HEK293 (cell line): ENCODE results near the gene NEK3.

Experiments
- GLIS2 ChIP-seq: fragments of 450-650 bp; formaldehyde crosslinking; IDR thresholded peaks from 2 replicates; pipeline ENCODE4 v1.5.1; 2016; ENCODE audit warnings: missing biosample characterization, missing genetic modification characterization
- HOXC10 ChIP-seq: sonication (generic); formaldehyde crosslinking; IDR thresholded peaks from 2 replicates; pipeline ENCODE4 v1.8.1; 2023; ENCODE audit warnings: mild to moderate bottlenecking, missing genetic modification reagents
- KLF1 ChIP-seq: fragments of 450-650 bp; formaldehyde crosslinking; IDR thresholded peaks from 2 replicates; pipeline ENCODE4 v1.5.1; 2016; ENCODE audit warnings: missing biosample characterization, missing genetic modification characterization
- KLF16 ChIP-seq: fragments of 450-650 bp; formaldehyde crosslinking; IDR thresholded peaks from 2 replicates; pipeline ENCODE4 v1.5.1; 2017; ENCODE audit warnings: missing biosample characterization, missing genetic modification characterization
- OVOL3 ChIP-seq: fragments of 450-650 bp; formaldehyde crosslinking; IDR thresholded peaks from 2 replicates; pipeline ENCODE4 v1.5.1; 2016; ENCODE audit warnings: missing biosample characterization, missing genetic modification characterization
- PBX3 ChIP-seq: sonication (generic); formaldehyde crosslinking; IDR thresholded peaks from 2 replicates; pipeline ENCODE4 v1.8.1; 2022; ENCODE audit warnings: mild to moderate bottlenecking, moderate library complexity, missing genetic modification reagents
- SP2 ChIP-seq: fragments of 450-650 bp; formaldehyde crosslinking; IDR thresholded peaks from 2 replicates; pipeline ENCODE4 v1.5.1; 2016; ENCODE audit warnings: missing biosample characterization, missing genetic modification characterization
- YY1 ChIP-seq: fragments of 450-650 bp; formaldehyde crosslinking; IDR thresholded peaks from 2 replicates; pipeline ENCODE4 v1.5.1; 2018; ENCODE audit warnings: missing biosample characterization, missing genetic modification characterization
- ZBTB1 ChIP-seq: fragments of 450-650 bp; formaldehyde crosslinking; IDR thresholded peaks from 2 replicates; pipeline ENCODE4 v1.5.1; 2016; ENCODE audit warnings: missing biosample characterization, missing genetic modification characterization
- ZBTB20 ChIP-seq: fragments of 450-650 bp; formaldehyde crosslinking; IDR thresholded peaks from 2 replicates; pipeline ENCODE4 v1.5.1; 2016; ENCODE audit warnings: missing biosample characterization, missing genetic modification characterization
- ZEB2 ChIP-seq: fragments of 450-650 bp; formaldehyde crosslinking; IDR thresholded peaks from 2 replicates; pipeline ENCODE4 v1.5.1; 2016; ENCODE audit warnings: missing biosample characterization, missing genetic modification characterization
- ZFHX2 ChIP-seq: fragments of 450-650 bp; formaldehyde crosslinking; conservative IDR thresholded peaks from 2 replicates; pipeline ENCODE4 v1.5.1; 2016; ENCODE audit warnings: missing biosample characterization, missing genetic modification characterization
- ZFP37 ChIP-seq: fragments of 450-650 bp; formaldehyde crosslinking; IDR thresholded peaks from 2 replicates; pipeline ENCODE4 v1.5.1; 2016; ENCODE audit warnings: missing biosample characterization, missing genetic modification characterization
- ZNF132 ChIP-seq: fragments of 450-650 bp; formaldehyde crosslinking; IDR thresholded peaks from 2 replicates; pipeline ENCODE4 v1.5.1; 2017; ENCODE audit warnings: missing biosample characterization, missing genetic modification characterization, borderline replicate concordance
- ZNF133 ChIP-seq: fragments of 450-650 bp; formaldehyde crosslinking; IDR thresholded peaks from 2 replicates; pipeline ENCODE4 v1.5.1; 2016; ENCODE audit warnings: missing biosample characterization, missing genetic modification characterization
- ZNF184 ChIP-seq: fragments of 450-650 bp; IDR thresholded peaks from 2 replicates; pipeline ENCODE4 v1.5.1; 2018; ENCODE audit warnings: missing biosample characterization, mild to moderate bottlenecking, missing genetic modification characterization
- ZNF202 ChIP-seq: fragments of 450-650 bp; formaldehyde crosslinking; IDR thresholded peaks from 2 replicates; pipeline ENCODE4 v1.5.1; 2016; ENCODE audit warnings: missing biosample characterization, missing genetic modification characterization, borderline replicate concordance
- ZNF24 ChIP-seq: fragments of 450-650 bp; formaldehyde crosslinking; IDR thresholded peaks from 2 replicates; pipeline ENCODE4 v1.5.1; 2016; ENCODE audit warnings: missing biosample characterization, missing genetic modification characterization
- ZNF324 ChIP-seq: fragments of 450-650 bp; formaldehyde crosslinking; IDR thresholded peaks from 2 replicates; pipeline ENCODE4 v1.5.1; 2016; ENCODE audit warnings: missing biosample characterization, missing genetic modification characterization
- ZNF341 ChIP-seq: fragments of 450-650 bp; formaldehyde crosslinking; IDR thresholded peaks from 2 replicates; pipeline ENCODE4; 2016; ENCODE audit warnings: low read depth, missing biosample characterization, missing genetic modification characterization
- ZNF404 ChIP-seq: fragments of 450-650 bp; formaldehyde crosslinking; IDR thresholded peaks from 2 replicates; pipeline ENCODE4 v1.5.1; 2017; ENCODE audit warnings: missing biosample characterization, missing genetic modification characterization
- ZNF518A ChIP-seq: fragments of 450-650 bp; formaldehyde crosslinking; conservative IDR thresholded peaks from 2 replicates; pipeline ENCODE4 v1.5.1; 2016; ENCODE audit warnings: low read depth, missing biosample characterization, missing genetic modification characterization
- ZNF600 ChIP-seq: fragments of 450-650 bp; formaldehyde crosslinking; IDR thresholded peaks from 2 replicates; pipeline ENCODE4 v1.5.1; 2016; ENCODE audit warnings: missing biosample characterization, missing genetic modification characterization
- ZNF610 ChIP-seq: fragments of 450-650 bp; formaldehyde crosslinking; IDR thresholded peaks from 2 replicates; pipeline ENCODE4 v1.5.1; 2016; ENCODE audit warnings: missing biosample characterization, missing genetic modification characterization, borderline replicate concordance
- ZNF664 ChIP-seq: fragments of 450-650 bp; formaldehyde crosslinking; IDR thresholded peaks from 2 replicates; pipeline ENCODE4 v1.5.1; 2016; ENCODE audit warnings: missing biosample characterization, missing genetic modification characterization
- ZNF677 ChIP-seq: fragments of 450-650 bp; IDR thresholded peaks from 2 replicates; pipeline ENCODE4 v1.5.0; 2018; ENCODE audit warnings: missing biosample characterization, mild to moderate bottlenecking, missing genetic modification characterization, moderate library complexity
- ZNF707 ChIP-seq: fragments of 450-650 bp; formaldehyde crosslinking; IDR thresholded peaks from 2 replicates; pipeline ENCODE4 v1.5.1; 2016; ENCODE audit warnings: missing biosample characterization, missing genetic modification characterization
- ZNF76 ChIP-seq: fragments of 450-650 bp; formaldehyde crosslinking; IDR thresholded peaks from 2 replicates; pipeline ENCODE4; 2016; ENCODE audit warnings: low read depth, missing biosample characterization, missing genetic modification characterization, borderline replicate concordance
- ZNF768 ChIP-seq: fragments of 450-650 bp; formaldehyde crosslinking; IDR thresholded peaks from 2 replicates; pipeline ENCODE4 v1.5.1; 2018; ENCODE audit warnings: missing biosample characterization, mild to moderate bottlenecking, missing genetic modification characterization
- ZNF837 ChIP-seq: fragments of 450-650 bp; formaldehyde crosslinking; IDR thresholded peaks from 2 replicates; pipeline ENCODE4 v1.5.1; 2016; ENCODE audit warnings: missing biosample characterization, missing genetic modification characterization
- TF ChIP-seq, protein P1 (sequence below): fragments of 450-650 bp; formaldehyde crosslinking; IDR thresholded peaks from 2 replicates; pipeline ENCODE4 v1.5.1; 2016; ENCODE audit warnings: missing biosample characterization, missing genetic modification characterization, low read depth
- TF ChIP-seq, protein P2 (sequence below): fragments of 450-650 bp; formaldehyde crosslinking; IDR thresholded peaks from 2 replicates; pipeline ENCODE4 v1.5.1; 2016; ENCODE audit warnings: missing biosample characterization, missing genetic modification characterization

NEK3 gene

GRCh38 chr13:52194184-52194868, 34.9 kb upstream of the NEK3 start (continued):
- TF ChIP-seq, protein P1, sequence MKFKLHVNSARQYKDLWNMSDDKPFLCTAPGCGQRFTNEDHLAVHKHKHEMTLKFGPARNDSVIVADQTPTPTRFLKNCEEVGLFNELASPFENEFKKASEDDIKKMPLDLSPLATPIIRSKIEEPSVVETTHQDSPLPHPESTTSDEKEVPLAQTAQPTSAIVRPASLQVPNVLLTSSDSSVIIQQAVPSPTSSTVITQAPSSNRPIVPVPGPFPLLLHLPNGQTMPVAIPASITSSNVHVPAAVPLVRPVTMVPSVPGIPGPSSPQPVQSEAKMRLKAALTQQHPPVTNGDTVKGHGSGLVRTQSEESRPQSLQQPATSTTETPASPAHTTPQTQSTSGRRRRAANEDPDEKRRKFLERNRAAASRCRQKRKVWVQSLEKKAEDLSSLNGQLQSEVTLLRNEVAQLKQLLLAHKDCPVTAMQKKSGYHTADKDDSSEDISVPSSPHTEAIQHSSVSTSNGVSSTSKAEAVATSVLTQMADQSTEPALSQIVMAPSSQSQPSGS (tag by site-specific recombination) = no peak
- TF ChIP-seq ZNF610 = peak; percentile 84
- no peak for TF ChIP-seq ZNF837 (tag by site-specific recombination)
- TF ChIP-seq, protein P2, sequence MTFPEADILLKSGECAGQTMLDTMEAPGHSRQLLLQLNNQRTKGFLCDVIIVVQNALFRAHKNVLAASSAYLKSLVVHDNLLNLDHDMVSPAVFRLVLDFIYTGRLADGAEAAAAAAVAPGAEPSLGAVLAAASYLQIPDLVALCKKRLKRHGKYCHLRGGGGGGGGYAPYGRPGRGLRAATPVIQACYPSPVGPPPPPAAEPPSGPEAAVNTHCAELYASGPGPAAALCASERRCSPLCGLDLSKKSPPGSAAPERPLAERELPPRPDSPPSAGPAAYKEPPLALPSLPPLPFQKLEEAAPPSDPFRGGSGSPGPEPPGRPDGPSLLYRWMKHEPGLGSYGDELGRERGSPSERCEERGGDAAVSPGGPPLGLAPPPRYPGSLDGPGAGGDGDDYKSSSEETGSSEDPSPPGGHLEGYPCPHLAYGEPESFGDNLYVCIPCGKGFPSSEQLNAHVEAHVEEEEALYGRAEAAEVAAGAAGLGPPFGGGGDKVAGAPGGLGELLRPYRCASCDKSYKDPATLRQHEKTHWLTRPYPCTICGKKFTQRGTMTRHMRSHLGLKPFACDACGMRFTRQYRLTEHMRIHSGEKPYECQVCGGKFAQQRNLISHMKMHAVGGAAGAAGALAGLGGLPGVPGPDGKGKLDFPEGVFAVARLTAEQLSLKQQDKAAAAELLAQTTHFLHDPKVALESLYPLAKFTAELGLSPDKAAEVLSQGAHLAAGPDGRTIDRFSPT (tag by site-specific recombination) = peak; percentile 87
- peak; percentile 78; the same call in 1 of the 2 replicates for TF ChIP-seq YY1 (tag by site-specific recombination)
- peak; percentile 58 for TF ChIP-seq KLF16 (tag by site-specific recombination)
- 0 out of 2 replicates have a peak, but pooled peaks have one; percentile 30 for TF ChIP-seq ZBTB1 (tag by site-specific recombination)
- peak; percentile 71 for TF ChIP-seq KLF1 (tag by site-specific recombination)
- peak; percentile 68; the same call in 1 of the 2 replicates for TF ChIP-seq OVOL3
- peak; percentile 75 for TF ChIP-seq ZNF518A (tag by site-specific recombination)
- peak; percentile 93 for TF ChIP-seq HOXC10 (CRISPR knock-in tag)
- TF ChIP-seq ZNF707 = peak; percentile 55; the same call in 1 of the 2 replicates
- no peak for TF ChIP-seq ZNF132 (tag by site-specific recombination)
- peak; percentile 52; the same call in 1 of the 2 replicates for TF ChIP-seq PBX3 (CRISPR knock-in tag)
- TF ChIP-seq ZFP37 (tag by site-specific recombination) = peak; percentile 98
- TF ChIP-seq ZNF184 = peak; percentile 68; the same call in 1 of the 2 replicates
- TF ChIP-seq ZNF76 (tag by site-specific recombination) = peak; percentile 84
- TF ChIP-seq ZNF324 (tag by site-specific recombination) = peak; percentile 92
- TF ChIP-seq ZFHX2 (tag by site-specific recombination) = peak; percentile 47; the same call in 1 of the 2 replicates
- TF ChIP-seq SP2 = peak; percentile 72
- TF ChIP-seq GLIS2 (tag by site-specific recombination) = peak; percentile 37; the same call in 1 of the 2 replicates
- peak; percentile 60 for TF ChIP-seq ZNF664 (tag by site-specific recombination)
- peak; percentile 73 for TF ChIP-seq ZEB2 (tag by site-specific recombination)
- TF ChIP-seq ZNF677 = peak; percentile 65
- TF ChIP-seq ZNF24 = peak; percentile 85
- TF ChIP-seq ZNF768 (tag by site-specific recombination) = no peak
- no peak for TF ChIP-seq ZNF202 (tag by site-specific recombination)
- TF ChIP-seq ZNF133 (tag by site-specific recombination) = no peak
- 0 out of 2 replicates have a peak, but pooled peaks have one; percentile 31 for TF ChIP-seq ZNF341
- no peak for TF ChIP-seq ZNF404 (tag by site-specific recombination)
- peak; percentile 38; the same call in 1 of the 2 replicates for TF ChIP-seq ZBTB20 (tag by site-specific recombination)
- TF ChIP-seq ZNF600 = peak; percentile 79
